GM12874 (cell line): Measurements from ENCODE around the gene SKI.

ENCODE experiments used
- CTCF ChIP-seq: IDR thresholded peaks from 2 replicates; pipeline ENCODE4 v1.5.1; 2011; ENCODE audit warnings: low read depth, mild to moderate bottlenecking, control low read depth, low read length, moderate library complexity; ENCODE audit not compliant: insufficient read depth

Gene SKI

GRCh38 chr1:2304921-2305681 lies 77.0 kb downstream of the SKI start:
- TF ChIP-seq CTCF = no peak

GRCh38 chr1:2306151-2306978 lies 78.2 kb downstream of the SKI start:
- no peak for TF ChIP-seq CTCF

- TF ChIP-seq CTCF = no peak
Observed at GRCh38 chr1:2307064-2307605, 79.0 kb downstream of the SKI start.

DNA sequence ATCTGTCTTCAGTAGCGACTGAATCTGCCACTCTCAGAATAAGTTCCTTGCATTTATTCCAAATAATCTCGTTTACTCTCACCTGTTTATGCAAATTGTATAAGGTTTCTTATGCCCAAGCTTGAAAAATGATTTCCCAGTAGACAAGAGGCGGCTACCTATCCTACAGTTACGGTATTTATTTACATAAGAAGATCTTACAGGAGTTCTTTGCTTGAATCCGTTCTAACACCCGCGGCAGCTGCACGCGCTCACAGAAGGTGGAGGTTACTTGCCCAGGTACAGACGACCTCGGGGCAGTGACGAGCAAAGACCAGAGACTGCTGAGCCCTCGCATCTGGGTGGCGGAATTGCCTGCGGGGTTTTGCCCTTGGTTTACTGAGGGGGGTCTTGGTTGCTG lies 79.9 kb downstream of the SKI start:
- TF ChIP-seq CTCF = no peak

GRCh38 chr1:2308844-2309243 lies 80.7 kb downstream of the SKI start:
- no peak for TF ChIP-seq CTCF

GRCh38 chr1:2310332-2311183 lies 82.4 kb downstream of the SKI start:
- no peak for TF ChIP-seq CTCF
